ENCODE results near the gene ZNF814. TPM values are rescaled to one million over a fixed set of nuclear protein-coding genes. Genes with fewer than 3 reads are reported as not detected.
"Not testable (repeated sequence)": the region's sequence is repeated elsewhere in the genome, so short reads cannot be mapped to it uniquely, and the experiment has no call there.

Gene ZNF814
- total RNA-seq, 1 experiment from 2014 or later, result 3.1 TPM

- H3K36me3 Mint-ChIP-seq (ENCODE audit: insufficient read depth, unreplicated experiment), result no peaks in the 10 kb centered on the region
Observed at GRCh38 chr19:57886046-57886445, 2.8 kb downstream of the ZNF814 start.

DNA sequence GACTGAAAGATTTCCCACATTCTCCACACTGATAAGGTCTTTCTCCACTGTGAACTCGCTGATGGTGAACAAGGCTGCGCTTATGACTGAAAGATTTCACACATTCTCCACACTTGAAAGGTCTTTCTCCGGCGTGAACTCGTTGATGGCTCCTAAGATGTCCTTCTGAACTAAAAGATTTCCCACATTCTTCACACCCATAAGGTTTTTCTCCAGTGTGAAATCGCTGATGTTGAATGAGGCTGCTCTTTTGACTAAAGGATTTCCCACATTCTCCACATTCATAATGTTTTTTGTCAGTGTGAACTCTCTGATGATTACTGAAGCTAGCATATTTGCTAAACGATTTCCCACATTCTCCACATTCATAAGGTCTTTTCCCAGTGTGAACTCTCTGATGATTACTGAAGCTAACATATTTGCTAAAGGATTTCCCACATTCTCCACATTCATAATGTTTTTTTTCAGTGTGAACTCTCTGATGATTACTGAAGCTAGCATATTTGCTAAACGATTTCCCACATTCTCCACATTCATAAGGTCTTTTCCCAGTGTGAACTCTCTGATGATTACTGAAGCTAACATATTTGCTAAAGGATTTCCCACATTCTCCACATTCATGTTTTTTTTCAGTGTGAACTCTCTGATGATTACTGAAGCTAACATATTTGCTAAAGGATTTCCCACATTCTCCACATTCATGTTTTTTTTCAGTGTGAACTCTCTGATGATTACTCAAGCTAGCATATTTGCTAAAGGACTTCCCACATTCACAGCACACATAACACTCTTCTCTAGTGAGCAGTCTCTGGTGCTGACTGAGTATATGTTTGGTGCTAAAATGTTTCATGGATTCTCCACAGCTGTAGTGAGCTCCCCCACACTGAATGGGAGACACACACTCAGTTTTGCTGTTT, 14.7 kb downstream of the ZNF814 start:
- DNase-seq (ENCODE audit: unreplicated experiment); H3K4me1 Mint-ChIP-seq (ENCODE audit: insufficient read depth, unreplicated experiment); H3K4me3 Mint-ChIP-seq (ENCODE audit: unreplicated experiment); H3K27me3 Mint-ChIP-seq (ENCODE audit: insufficient read depth, unreplicated experiment); intact Hi-C loops (cut with micrococcal nuclease); CTCF ChIA-PET; H3K27ac Mint-ChIP-seq (ENCODE audit: low read depth, unreplicated experiment); BruUV-seq (replicated peaks): not testable (repeated sequence)
- POLR2A ChIA-PET, result interaction anchor here (0.9 kb wide), 1 partner anchor 10 kb away, joined by 4 read pairs; no protein-coding TSS in a partner anchor
- H3K9me3 Mint-ChIP-seq (ENCODE audit: unreplicated experiment), result peaks cover 18% of the 10 kb centered on the region
- peaks cover 57% of the 10 kb centered on the region for H3K36me3 Mint-ChIP-seq (ENCODE audit: insufficient read depth, unreplicated experiment)

More at GRCh38 chr19:57886046-57886445, 2.8 kb downstream of the ZNF814 start:
- intact Hi-C loops (cut with micrococcal nuclease), result no loop called here
- BruUV-seq (replicated peaks), result no TSS peak
- no peaks in the 10 kb centered on the region for H3K27me3 Mint-ChIP-seq (ENCODE audit: insufficient read depth, unreplicated experiment)
- no peak overlapping the region for H3K27ac Mint-ChIP-seq (ENCODE audit: low read depth, unreplicated experiment)
- H3K4me1 Mint-ChIP-seq (ENCODE audit: insufficient read depth, unreplicated experiment), result no peaks in the 10 kb centered on the region
- POLR2A ChIA-PET, result no interaction called here
- CTCF ChIA-PET, result interaction anchor here (0.6 kb wide), 1 partner anchor 85 kb away, joined by 3 read pairs; no protein-coding TSS in a partner anchor
- DNase-seq (ENCODE audit: unreplicated experiment), result no peak
- no peak overlapping the region for H3K4me3 Mint-ChIP-seq (ENCODE audit: unreplicated experiment)
- H3K9me3 Mint-ChIP-seq (ENCODE audit: unreplicated experiment), result peaks cover 15% of the 10 kb centered on the region
- TF ChIP-seq, protein P1, sequence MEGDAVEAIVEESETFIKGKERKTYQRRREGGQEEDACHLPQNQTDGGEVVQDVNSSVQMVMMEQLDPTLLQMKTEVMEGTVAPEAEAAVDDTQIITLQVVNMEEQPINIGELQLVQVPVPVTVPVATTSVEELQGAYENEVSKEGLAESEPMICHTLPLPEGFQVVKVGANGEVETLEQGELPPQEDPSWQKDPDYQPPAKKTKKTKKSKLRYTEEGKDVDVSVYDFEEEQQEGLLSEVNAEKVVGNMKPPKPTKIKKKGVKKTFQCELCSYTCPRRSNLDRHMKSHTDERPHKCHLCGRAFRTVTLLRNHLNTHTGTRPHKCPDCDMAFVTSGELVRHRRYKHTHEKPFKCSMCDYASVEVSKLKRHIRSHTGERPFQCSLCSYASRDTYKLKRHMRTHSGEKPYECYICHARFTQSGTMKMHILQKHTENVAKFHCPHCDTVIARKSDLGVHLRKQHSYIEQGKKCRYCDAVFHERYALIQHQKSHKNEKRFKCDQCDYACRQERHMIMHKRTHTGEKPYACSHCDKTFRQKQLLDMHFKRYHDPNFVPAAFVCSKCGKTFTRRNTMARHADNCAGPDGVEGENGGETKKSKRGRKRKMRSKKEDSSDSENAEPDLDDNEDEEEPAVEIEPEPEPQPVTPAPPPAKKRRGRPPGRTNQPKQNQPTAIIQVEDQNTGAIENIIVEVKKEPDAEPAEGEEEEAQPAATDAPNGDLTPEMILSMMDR (IDR thresholded peaks at IDR 0.05; ENCODE audit: unreplicated experiment), result no peak

DNA sequence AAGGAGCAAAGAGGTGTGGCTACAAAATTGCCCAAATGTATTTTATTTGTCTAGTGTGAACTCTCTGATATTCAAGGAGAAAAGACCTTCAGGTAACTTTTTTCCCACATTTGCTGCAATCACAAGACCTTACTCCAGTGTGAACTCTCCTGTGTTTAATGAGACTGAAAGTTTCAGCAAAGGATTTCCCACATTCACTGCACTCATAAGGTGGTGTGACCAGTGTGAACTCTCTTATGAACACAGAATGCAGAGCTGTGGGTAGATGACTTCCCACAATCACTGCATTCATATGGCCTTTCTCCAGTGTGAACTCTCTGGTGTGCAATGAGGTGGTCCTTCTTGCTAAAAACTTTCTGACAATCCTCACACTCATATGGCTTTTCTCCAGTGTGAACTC, 16.4 kb downstream of the ZNF814 start:
- Mint-ChIP-seq H3K4me1 (ENCODE audit: insufficient read depth, unreplicated experiment) (no peaks in the 10 kb centered on the region), H3K4me3 (ENCODE audit: unreplicated experiment) (no peak overlapping the region), H3K27ac (ENCODE audit: low read depth, unreplicated experiment) (no peak overlapping the region), H3K36me3 (ENCODE audit: insufficient read depth, unreplicated experiment) (peaks cover 72% of the 10 kb centered on the region), H3K9me3 (ENCODE audit: unreplicated experiment) (peaks cover 18% of the 10 kb centered on the region), H3K27me3 (ENCODE audit: insufficient read depth, unreplicated experiment) (no peaks in the 10 kb centered on the region)
- ChIA-PET POLR2A (no interaction called here), CTCF (interaction anchor here (0.7 kb wide), 1 partner anchor 31 kb away, joined by 3 read pairs; no protein-coding TSS in a partner anchor)
- intact Hi-C loops (cut with micrococcal nuclease), result no loop called here
- no TSS peak for BruUV-seq (replicated peaks)
- TF ChIP-seq, protein P1 (IDR thresholded peaks at IDR 0.05; ENCODE audit: unreplicated experiment), result no peak
- no peak for DNase-seq (ENCODE audit: unreplicated experiment)

DNA sequence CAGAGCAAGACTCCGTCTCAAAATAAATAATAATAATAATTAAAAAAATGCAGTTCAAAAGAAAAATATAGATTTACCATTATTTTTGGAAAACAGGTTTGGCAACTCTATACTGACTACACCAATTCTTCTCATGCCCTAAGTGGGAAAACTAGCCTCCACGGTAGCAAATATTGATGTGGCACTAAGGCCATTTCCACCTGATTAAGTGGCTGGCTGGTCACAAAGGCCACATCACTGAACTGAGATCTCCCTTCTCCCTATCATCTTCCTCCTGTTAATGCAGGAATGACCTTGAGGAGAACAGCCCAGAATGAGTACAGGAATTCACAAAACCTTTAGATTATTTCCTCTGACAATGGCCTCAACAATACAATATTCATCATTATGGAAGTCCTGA, 18.6 kb downstream of the ZNF814 start:
- Mint-ChIP-seq H3K9me3 (ENCODE audit: unreplicated experiment) (peaks cover 11% of the 10 kb centered on the region), H3K36me3 (ENCODE audit: insufficient read depth, unreplicated experiment) (peaks cover 79% of the 10 kb centered on the region), H3K4me1 (ENCODE audit: insufficient read depth, unreplicated experiment) (no peaks in the 10 kb centered on the region), H3K4me3 (ENCODE audit: unreplicated experiment) (no peak overlapping the region), H3K27ac (ENCODE audit: low read depth, unreplicated experiment) (no peak overlapping the region), H3K27me3 (ENCODE audit: insufficient read depth, unreplicated experiment) (no peaks in the 10 kb centered on the region)
- TF ChIP-seq, protein P1 (IDR thresholded peaks at IDR 0.05; ENCODE audit: unreplicated experiment), result no peak
- DNase-seq (ENCODE audit: unreplicated experiment), result no peak
- CTCF ChIA-PET, result interaction anchor here (0.6 kb wide), 1 partner anchor 39 kb away, joined by 3 read pairs; no protein-coding TSS in a partner anchor
- POLR2A ChIA-PET, result no interaction called here
- intact Hi-C loops (cut with micrococcal nuclease), result no loop called here
- no TSS peak for BruUV-seq (replicated peaks)

DNA sequence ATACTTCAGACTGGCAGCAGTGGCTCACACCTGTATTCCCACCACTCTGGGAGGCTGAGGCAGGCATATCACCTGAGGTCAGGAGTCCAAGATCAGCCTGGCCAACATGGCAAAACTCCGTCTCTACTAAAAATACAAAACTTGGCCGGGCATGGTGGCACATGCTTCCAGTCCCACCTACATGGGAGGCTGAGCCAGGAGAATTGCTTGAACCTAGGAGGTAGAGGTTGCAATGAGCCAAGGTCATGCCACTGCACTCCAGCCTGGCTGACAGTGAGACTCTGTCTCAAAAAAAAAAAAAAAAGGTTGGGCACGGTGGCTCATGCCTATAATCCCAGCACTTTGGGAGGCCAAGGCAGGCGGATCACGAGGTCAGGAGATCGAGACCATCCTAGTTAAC, 19.2 kb downstream of the ZNF814 start:
- DNase-seq (ENCODE audit: unreplicated experiment); H3K27me3 Mint-ChIP-seq (ENCODE audit: insufficient read depth, unreplicated experiment); CTCF ChIA-PET; H3K27ac Mint-ChIP-seq (ENCODE audit: low read depth, unreplicated experiment); intact Hi-C loops (cut with micrococcal nuclease); POLR2A ChIA-PET; H3K4me3 Mint-ChIP-seq (ENCODE audit: unreplicated experiment); BruUV-seq (replicated peaks); H3K4me1 Mint-ChIP-seq (ENCODE audit: insufficient read depth, unreplicated experiment): not testable (repeated sequence)
- H3K36me3 Mint-ChIP-seq (ENCODE audit: insufficient read depth, unreplicated experiment), result peaks cover 84% of the 10 kb centered on the region
- H3K9me3 Mint-ChIP-seq (ENCODE audit: unreplicated experiment), result peaks cover 11% of the 10 kb centered on the region

Measured in MCF 10A (cell line).